ENCODE measurements around the gene PHKA2.

Gene PHKA2

DNA sequence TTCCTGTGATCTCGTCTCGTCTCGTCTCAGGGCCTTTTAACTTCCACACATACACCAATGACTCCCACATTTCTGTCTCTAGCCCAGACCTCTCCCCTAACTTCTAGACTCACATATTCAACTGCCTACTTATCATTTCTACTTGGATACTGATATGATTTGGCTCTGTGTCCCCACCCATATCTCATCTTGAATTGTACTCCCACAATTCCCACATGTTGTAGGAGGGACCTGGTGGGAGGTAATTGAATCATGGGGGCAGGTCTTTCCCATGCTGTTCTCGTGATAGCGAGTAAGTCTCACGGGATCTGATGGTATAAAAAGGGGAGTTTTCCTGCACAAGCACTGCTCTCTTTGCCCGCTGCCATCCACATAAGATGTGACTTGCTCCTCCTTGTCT lies 8.9 kb downstream of the PHKA2 start:
- no peak for DNase-seq (ENCODE audit: low read depth in 2 of 2)

GRCh38 chrX:18973527-18974192 lies 10.3 kb downstream of the PHKA2 start:
- DNase-seq (ENCODE audit: low read depth in 2 of 2): no peak

DNA sequence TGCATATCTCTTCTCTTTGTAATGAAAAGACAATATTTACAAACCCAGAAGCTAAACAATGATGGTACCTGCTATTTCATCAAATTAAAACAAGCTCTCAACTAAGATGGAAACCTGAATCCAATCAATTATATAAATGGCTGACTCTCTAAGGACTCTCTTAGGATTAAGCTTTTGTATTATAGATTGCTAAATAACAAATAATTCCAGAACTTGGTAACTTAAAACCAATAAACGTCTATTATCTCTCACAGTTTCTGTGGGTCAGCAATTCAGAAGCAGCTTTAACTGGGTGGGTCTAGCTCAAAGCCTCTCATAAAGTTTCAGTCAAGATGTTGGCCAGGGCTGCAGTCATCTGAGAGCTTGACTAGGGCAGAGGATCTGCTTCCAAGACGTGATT lies 12.4 kb downstream of the PHKA2 start:
- DNase-seq (ENCODE audit: low read depth in 2 of 2): no peak

- DNase-seq (ENCODE audit: low read depth in 2 of 2): no peak
Observed at GRCh38 chrX:18970465-18970864, 13.4 kb downstream of the PHKA2 start.

DNA sequence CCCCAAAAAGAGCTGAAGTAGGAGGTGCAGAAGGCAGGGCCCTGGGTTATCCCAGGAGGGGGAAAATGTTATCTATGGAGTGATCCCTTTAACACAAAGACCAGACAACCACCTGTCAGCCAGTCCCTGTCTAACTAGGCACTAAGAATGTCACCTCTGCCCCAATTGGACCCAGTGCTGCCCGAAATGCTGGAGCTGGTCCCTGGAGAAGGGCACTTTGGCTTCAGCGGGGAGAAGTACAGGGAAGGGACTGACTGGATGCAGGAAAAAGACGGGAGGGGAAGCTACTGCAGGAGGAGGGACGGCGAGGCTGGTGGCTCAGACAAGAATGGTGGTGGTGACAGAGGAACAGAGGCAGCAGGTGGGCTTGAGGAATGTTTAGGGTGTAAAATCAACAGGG lies 17.3 kb downstream of the PHKA2 start:
- DNase-seq (ENCODE audit: low read depth in 2 of 2): no peak

- DNase-seq (ENCODE audit: low read depth in 2 of 2): no peak
Observed at GRCh38 chrX:18964901-18965300, 19.0 kb downstream of the PHKA2 start.

DNA sequence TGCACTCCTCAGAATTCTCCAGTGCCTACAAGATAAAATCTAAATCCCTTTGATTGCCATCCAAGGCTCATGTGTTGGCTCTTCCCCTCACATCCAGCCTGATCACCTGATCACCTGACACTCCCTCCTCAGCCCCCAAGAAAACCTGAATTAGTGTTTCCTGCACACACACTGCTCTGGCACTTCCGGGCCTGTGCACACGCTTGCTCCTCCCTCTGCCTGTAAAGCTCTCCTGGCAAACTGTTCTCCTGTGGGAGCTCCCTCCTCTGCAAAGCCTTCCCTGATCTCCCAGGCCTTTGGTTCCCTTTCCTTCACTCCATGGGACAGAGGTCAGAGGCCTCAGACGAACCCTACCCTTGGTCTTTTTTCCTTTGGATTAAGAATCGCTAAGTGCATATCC lies 19.9 kb downstream of the PHKA2 start:
- no peak for DNase-seq (ENCODE audit: low read depth in 2 of 2)

GRCh38 chrX:18962329-18962728 lies 21.6 kb downstream of the PHKA2 start:
- no peak for DNase-seq (ENCODE audit: low read depth in 2 of 2)

- DNase-seq (ENCODE audit: low read depth in 2 of 2): no peak
Observed at GRCh38 chrX:18961686-18962085, 22.2 kb downstream of the PHKA2 start.

DNA sequence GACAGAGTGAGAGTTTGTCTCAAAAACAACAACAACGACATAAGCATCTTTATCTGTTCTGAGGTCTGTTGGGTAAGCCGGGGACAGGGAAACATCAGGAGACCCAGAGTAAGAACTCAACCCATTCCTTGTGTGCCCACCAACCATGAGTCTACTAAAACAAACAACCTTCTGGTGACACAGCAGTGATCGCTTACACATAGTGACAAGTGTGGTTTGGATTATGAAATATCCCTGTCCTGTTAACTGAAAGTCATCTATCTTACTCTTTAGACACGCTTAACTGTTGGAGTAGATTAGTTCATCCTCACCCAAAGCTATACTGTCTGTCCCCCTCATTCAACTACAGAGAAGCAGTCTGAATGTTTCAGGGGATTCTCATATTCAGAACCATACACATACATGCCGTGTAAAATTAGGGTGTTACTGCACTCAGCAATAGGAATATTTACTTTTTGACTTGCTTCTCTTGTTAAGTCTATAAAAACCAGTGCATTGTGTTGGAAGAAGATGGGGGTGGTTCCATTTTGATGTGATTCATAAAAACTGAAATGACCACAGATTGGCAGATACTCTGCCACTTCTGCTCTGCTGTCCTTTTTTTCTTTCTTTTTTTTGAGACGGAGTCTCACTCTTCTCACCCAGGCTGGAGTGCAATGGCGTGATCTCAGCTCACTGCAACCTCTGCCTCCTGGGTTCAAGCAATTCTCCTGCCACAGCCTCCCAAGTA lies 27.4 kb downstream of the PHKA2 start:
- no peak for DNase-seq (ENCODE audit: low read depth in 2 of 2)

- no peak for DNase-seq (ENCODE audit: low read depth in 2 of 2)
Observed at GRCh38 chrX:18955676-18956075, 28.2 kb downstream of the PHKA2 start.

GRCh38 chrX:18951032-18951431 lies 32.9 kb downstream of the PHKA2 start:
- DNase-seq (ENCODE audit: low read depth in 2 of 2): no peak

DNA sequence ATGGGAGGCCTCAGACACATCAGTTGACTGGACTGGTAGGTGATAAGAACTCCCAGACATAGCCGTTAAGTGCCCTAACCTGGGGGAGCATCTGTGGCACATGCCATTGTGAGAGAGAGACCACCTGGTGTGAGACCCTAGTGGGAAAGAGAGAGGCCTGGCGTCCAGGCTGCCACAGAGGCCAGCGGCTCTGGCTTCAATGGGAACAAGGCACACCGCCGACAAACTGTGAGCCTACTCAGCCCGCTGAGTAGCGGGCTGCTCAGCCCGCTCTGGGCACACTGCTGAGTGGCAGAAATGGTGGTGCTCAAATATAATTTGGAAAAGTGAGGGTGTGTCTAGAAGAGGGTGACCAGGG lies 34.0 kb downstream of the PHKA2 start:
- DNase-seq (ENCODE audit: low read depth in 2 of 2): no peak

GRCh38 chrX:18949291-18949943 lies 34.5 kb downstream of the PHKA2 start:
- DNase-seq (ENCODE audit: low read depth in 2 of 2): no peak

DNA sequence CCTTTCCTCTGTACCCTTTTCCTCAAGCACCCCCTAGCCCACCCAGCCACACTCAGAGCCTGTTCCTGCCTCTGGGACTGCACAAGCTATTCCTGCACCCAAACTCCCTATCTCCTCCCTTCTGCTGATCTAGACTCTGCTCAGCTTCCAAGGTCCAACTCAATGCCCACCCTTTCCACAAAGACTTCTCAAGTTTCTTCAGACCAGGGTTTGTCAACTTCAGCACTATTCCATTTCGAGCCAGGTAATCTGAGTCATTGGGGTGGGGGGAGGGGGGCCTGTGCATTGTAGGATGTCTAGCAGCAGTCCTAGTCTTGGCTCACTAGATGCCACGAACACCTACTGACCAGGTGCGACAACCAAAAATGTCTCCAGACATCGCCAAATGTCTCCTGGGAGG lies 37.3 kb downstream of the PHKA2 start:
- DNase-seq (ENCODE audit: low read depth in 2 of 2): no peak

- DNase-seq (ENCODE audit: low read depth in 2 of 2): no peak
Observed at GRCh38 chrX:18946157-18946556, 37.8 kb downstream of the PHKA2 start.

GRCh38 chrX:18945483-18945882 lies 38.4 kb downstream of the PHKA2 start:
- no peak for DNase-seq (ENCODE audit: low read depth in 2 of 2)

DNA sequence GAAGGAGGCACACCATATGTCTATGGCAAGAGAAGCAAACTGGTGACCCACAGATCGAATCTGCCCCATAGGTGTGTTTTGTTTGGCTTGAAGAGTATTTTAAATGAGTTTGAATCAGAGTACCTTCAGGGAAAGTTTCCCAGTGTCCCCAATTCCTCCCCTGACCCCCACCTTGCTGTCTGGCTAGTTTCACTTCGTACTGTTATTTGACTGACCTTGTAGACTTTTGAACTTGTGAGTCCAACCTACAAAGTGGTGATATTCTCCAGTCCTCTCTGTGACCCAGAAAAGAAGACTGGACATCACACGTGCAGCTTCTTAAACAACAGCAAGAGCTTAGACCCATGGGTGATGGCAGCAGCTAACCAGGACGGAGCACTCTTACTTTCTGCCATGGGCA lies 39.4 kb downstream of the PHKA2 start:
- DNase-seq (ENCODE audit: low read depth in 2 of 2): no peak

GRCh38 chrX:18941896-18942295 lies 42.0 kb downstream of the PHKA2 start:
- DNase-seq (ENCODE audit: low read depth in 2 of 2): no peak

GRCh38 chrX:18938710-18939109 lies 45.2 kb downstream of the PHKA2 start:
- DNase-seq (ENCODE audit: low read depth in 2 of 2): no peak

DNA sequence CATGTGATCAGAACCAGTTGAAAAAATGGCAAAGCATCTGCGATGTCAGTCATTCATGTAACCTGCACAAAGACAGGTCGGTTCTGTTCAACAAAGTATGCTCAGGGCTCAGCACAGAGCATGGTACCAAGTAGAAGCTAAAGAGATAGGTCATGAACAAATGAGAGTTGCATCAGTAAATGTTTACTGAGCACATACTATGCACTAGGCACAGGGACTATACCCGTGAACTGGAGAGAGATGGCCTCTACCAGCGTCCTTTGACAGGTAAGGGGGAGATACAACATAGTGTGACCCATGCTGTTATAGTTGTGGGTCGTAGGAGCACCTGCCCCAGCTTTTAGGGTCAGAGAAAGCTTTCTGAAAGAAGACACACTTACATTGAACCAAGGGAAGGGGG lies 46.7 kb downstream of the PHKA2 start:
- DNase-seq (ENCODE audit: low read depth in 2 of 2): no peak

GRCh38 chrX:18935893-18936292 lies 48.0 kb downstream of the PHKA2 start:
- no peak for DNase-seq (ENCODE audit: low read depth in 2 of 2)

GRCh38 chrX:18934708-18935107 lies 49.2 kb downstream of the PHKA2 start:
- DNase-seq (ENCODE audit: low read depth in 2 of 2): no peak
